HG03045 (cell line): ENCODE data around the gene ATP8B1.
"Not testable (repeated sequence)": the region's sequence is repeated elsewhere in the genome, so short reads cannot be mapped to it uniquely, and the experiment has no call there.

Experiments
- ATAC-seq: cut with Tn5 transposase; IDR thresholded peaks from one replicate; pipeline ENCODE4 v1.9.1; 2021; ENCODE audit warnings: mild to moderate bottlenecking, moderate library complexity; ENCODE audit not compliant: unreplicated experiment

Gene ATP8B1

GRCh38 chr18:57733861-57734260, 69.3 kb downstream of the ATP8B1 start:
- ATAC-seq: no peak

DNA sequence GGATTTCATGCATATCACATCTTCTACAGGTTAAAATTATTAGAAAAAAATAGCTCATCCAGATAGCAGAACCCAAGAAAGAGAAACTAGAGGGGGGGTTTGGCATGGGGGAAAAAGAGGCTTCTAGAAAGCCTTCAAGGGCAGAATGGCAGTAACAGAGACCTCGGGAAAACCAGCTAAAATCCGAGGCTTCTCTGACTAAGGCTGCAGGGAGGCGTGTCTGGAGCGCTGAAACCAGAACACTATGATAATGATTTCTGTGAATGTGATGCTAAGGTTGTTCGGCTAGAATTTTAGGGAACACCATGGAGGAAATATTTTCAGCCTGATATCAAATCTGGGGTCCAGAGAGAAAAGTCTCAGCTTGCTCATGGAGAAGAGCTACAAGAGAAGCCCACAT, 73.0 kb downstream of the ATP8B1 start:
- no peak for ATAC-seq

DNA sequence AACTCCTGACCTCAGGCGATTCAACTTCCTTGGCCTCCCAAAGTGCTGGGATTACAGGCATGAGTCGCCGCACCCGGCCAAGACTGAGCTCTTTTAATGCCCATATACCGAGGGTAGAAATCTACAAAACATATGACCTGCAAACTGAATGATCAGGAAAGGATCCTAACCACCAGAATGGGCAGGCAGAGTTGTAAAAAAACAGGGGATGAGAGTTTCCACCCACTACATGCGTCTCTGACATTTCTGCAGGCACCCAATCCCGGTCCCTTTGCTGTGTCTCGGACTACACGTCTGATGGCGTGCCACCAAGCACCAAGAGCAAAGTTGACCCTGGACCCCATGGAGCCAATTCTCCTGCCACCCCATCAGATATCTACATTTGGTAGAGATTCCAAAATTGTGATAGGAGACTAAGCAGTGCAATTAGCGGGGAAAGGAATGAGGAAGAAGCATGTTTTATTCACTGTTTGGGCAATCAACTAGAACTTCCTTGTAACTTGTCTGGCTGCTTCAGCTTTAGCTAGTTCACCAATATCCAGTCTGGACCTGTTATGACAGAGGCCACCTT, 74.1 kb downstream of the ATP8B1 start:
- no peak for ATAC-seq

GRCh38 chr18:57727952-57728807, 74.9 kb downstream of the ATP8B1 start:
- ATAC-seq: no peak

GRCh38 chr18:57719211-57719935, 83.7 kb downstream of the ATP8B1 start:
- ATAC-seq: not testable (repeated sequence)

DNA sequence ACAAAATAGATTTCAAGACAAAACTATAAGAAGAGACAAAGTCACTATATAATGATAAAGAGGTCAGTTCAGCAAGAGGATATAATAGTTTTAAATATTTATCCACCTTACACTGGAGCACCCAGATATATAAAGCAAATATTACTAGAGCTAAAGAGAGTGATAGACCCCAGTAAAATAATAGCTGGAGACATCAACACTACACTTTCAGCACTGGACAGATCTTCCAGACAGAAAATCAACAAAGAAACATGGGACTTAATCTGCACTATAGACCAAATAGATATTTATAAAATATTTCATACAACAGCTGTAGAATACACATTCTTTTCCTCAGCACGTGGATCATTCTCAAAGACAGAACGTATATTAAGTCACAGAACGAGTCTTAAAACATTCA, 86.6 kb downstream of the ATP8B1 start:
- ATAC-seq: no peak

- ATAC-seq: no peak
These were observed 87.4 kb downstream of the ATP8B1 start for GRCh38 chr18:57715671-57716070.

- ATAC-seq: no peak
These were observed 88.0 kb downstream of the ATP8B1 start for GRCh38 chr18:57715073-57715472.

- ATAC-seq: no peak
These were observed 92.9 kb downstream of the ATP8B1 start for GRCh38 chr18:57710226-57710625.

GRCh38 chr18:57709335-57709734, 93.8 kb downstream of the ATP8B1 start:
- no peak for ATAC-seq

GRCh38 chr18:57708288-57708687, 94.8 kb downstream of the ATP8B1 start:
- no peak for ATAC-seq

GRCh38 chr18:57705832-57706595, 97.1 kb downstream of the ATP8B1 start:
- no peak for ATAC-seq

- ATAC-seq: no peak
These were observed 98.1 kb downstream of the ATP8B1 start for GRCh38 chr18:57705011-57705410.

GRCh38 chr18:57698571-57699276, 104.4 kb downstream of the ATP8B1 start:
- ATAC-seq: no peak

GRCh38 chr18:57697426-57697825, 105.7 kb downstream of the ATP8B1 start:
- no peak for ATAC-seq

- no peak for ATAC-seq
These were observed 106.8 kb downstream of the ATP8B1 start for GRCh38 chr18:57696271-57696670.

DNA sequence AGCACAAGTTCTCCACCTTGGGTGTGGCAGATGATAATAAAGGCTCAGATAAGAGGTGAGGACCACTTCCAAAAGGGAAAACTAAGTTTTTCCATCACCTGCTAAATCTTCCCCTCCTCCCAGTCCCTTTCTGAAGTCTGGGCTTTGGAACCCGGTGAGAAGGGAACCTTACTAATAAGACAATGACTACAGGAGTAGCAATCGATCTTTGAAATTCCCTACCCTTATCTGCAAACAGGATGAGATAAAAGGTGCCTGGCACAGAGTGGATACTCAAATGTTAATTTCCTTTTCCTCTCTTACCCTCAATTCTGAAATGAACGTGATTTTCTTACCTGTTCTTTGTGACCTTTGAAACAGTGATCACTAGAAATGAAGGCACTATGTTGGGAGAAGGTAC, 111.8 kb downstream of the ATP8B1 start:
- ATAC-seq: no peak

DNA sequence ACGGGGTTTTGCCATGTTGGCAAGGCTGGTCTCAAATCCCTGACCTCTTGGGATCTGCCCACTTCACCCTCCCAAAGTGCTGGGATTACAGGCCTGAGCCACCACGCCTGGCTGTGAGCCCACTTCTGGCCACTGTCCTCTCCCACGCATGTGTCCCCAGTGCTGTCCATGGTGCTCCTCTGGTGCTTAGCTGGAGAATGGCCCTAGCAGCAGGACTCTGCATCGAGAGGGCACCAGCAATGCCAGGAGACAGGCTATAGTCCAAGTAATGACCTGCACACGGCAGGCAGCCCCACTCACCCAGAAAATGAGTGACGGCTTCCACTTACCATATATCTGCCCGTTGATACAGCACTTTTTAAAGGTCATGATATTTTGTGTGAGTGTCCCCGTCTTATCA, 115.1 kb downstream of the ATP8B1 start:
- ATAC-seq: no peak

DNA sequence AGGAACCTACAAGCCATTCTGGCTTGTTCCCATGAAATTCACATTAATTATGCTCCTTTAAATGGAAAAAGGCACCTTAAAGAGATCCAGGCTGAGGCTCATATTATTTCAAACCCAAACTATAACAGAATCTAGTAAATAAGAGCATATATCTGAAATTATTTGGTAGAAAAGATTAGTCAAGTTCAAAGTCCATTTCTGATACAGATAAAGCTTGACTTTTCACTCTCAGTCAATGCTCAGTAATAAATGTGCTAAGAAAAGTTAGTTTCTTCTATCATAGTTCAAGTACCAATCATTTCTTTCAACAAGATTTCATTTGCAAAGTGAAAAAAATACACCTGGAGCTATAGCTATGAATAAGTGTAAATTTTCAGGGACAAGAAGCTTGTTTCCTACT, 119.6 kb downstream of the ATP8B1 start:
- no peak for ATAC-seq
